ENCODE data around the gene ARRB1. TPM values are rescaled to one million over a fixed set of nuclear protein-coding genes. Genes with fewer than 3 reads are reported as not detected.

Gene ARRB1
- polyA plus RNA-seq, 1 of the 3 experiments (the other 2 are of a cell fraction) = 7.0 TPM

DNA sequence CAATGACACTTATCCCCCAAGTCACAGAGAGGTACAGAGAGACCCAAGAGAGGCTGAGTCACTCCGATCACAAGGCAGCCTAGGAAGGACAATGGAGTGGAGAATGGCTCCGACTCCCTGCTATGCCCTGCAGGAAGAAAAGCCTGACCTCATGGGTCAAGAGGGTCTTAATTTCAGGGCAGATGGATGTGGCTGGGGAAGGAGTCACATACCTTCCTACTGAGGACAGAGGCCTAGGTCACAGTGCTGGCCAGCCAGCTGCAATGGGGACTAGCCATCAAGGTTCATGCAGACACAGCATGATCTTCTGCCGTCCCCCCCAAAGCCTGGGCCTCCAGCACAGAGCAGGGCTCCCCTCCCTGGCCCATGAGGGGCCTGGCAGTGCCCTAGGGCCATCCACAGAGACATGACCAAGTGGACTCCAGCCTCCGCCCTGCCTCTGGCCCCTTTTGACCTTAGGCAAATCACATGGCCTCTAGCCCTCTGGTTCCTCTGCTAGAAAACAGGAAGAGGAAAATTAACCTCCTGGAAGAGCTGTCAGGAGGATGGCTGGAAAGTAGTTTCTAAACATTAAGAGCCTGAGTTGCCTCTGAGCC, 1.8 kb downstream of the ARRB1 start (continued):
- no peak for TF ChIP-seq GABPA (IDR thresholded peaks at IDR 0.05; ENCODE audit: low read depth)

GRCh38 chr11:75347781-75348566, 3.5 kb downstream of the ARRB1 start:
- H3K4me2 ChIP-seq = no peak overlapping the region; the same call in 1 of the 2 replicates
- H2AFZ ChIP-seq (ENCODE audit: low read depth) = no peak overlapping the region
- CTCF ChIA-PET = interaction anchor here (1.0 to 1.5 kb wide), 4 partner anchors 8 to 68 kb away, joined by 3 to 4 read pairs (median 3); no protein-coding TSS in a partner anchor

More at GRCh38 chr11:75347781-75348566, 3.5 kb downstream of the ARRB1 start:
- H3K9me3 ChIP-seq = no peaks in the 10 kb centered on the region
- peak; percentile 31 for DNase-seq
- H3K36me3 ChIP-seq (replicated peaks in 1 of 2; ENCODE audit: control insufficient read depth in 1 of 2, insufficient read depth in 2 of 2, low read length in 1 of 2) = no peaks in the 10 kb centered on the region
- no peaks in the 10 kb centered on the region for H3K9me2 ChIP-seq
- POLR2A ChIA-PET = no interaction called here
- no peak overlapping the region for H3K4me3 ChIP-seq (ENCODE audit: low read depth in 2 of 2, low read length in 1 of 2)
- no peak overlapping the region for H3K9ac ChIP-seq
- H3F3A ChIP-seq (replicated peaks; ENCODE audit: insufficient read depth) = peaks cover 17% of the 10 kb centered on the region
- H3K79me2 ChIP-seq (ENCODE audit: insufficient read depth) = no peaks in the 10 kb centered on the region
- peak overlapping the region; percentile 51 to 53 for H3K27ac ChIP-seq (ENCODE audit: low read depth in 2 of 2, low read length in 1 of 2)
- TF ChIP-seq REST (IDR thresholded peaks at IDR 0.05; ENCODE audit: low read depth, low read length) = no peak
- no peak for TF ChIP-seq TEAD4 (IDR thresholded peaks at IDR 0.05; ENCODE audit: borderline replicate concordance, insufficient read depth)
- peak; percentile 78 for TF ChIP-seq TCF12 (IDR thresholded peaks at IDR 0.05)
- TF ChIP-seq, protein P1, sequence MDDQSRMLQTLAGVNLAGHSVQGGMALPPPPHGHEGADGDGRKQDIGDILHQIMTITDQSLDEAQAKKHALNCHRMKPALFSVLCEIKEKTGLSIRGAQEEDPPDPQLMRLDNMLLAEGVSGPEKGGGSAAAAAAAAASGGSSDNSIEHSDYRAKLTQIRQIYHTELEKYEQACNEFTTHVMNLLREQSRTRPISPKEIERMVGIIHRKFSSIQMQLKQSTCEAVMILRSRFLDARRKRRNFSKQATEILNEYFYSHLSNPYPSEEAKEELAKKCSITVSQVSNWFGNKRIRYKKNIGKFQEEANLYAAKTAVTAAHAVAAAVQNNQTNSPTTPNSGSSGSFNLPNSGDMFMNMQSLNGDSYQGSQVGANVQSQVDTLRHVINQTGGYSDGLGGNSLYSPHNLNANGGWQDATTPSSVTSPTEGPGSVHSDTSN (IDR thresholded peaks at IDR 0.05) = no peak
- no peak for TF ChIP-seq SIN3A (IDR thresholded peaks at IDR 0.05; ENCODE audit: borderline replicate concordance, low read depth, low read length)
- no peak for TF ChIP-seq POLR2AphosphoS5 (IDR thresholded peaks at IDR 0.05; ENCODE audit: low read depth, low read length)
- no peak for TF ChIP-seq MEF2A (IDR thresholded peaks at IDR 0.05; ENCODE audit: borderline replicate concordance, low read depth)
- TF ChIP-seq, protein P2, sequence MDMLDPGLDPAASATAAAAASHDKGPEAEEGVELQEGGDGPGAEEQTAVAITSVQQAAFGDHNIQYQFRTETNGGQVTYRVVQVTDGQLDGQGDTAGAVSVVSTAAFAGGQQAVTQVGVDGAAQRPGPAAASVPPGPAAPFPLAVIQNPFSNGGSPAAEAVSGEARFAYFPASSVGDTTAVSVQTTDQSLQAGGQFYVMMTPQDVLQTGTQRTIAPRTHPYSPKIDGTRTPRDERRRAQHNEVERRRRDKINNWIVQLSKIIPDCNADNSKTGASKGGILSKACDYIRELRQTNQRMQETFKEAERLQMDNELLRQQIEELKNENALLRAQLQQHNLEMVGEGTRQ (IDR thresholded peaks at IDR 0.05; ENCODE audit: borderline replicate concordance, low read depth, low read length) = no peak
- TF ChIP-seq GABPA (IDR thresholded peaks at IDR 0.05; ENCODE audit: low read depth) = no peak
- TF ChIP-seq RCOR1 (IDR thresholded peaks at IDR 0.05; ENCODE audit: low read length) = no peak
- TF ChIP-seq RFX5 (IDR thresholded peaks at IDR 0.05; ENCODE audit: low read length) = no peak
- peak; percentile 38 for TF ChIP-seq MAX (IDR thresholded peaks at IDR 0.05; ENCODE audit: low read depth)
- TF ChIP-seq FOSL2 (IDR thresholded peaks at IDR 0.05; ENCODE audit: borderline replicate concordance, low read depth) = no peak
- TF ChIP-seq GATA2 (CRISPR knock-in tag; IDR thresholded peaks at IDR 0.05) = no peak
- H4K20me1 ChIP-seq (ENCODE audit: insufficient read depth) = no peaks in the 10 kb centered on the region
- peaks cover 30 to 66% of the 10 kb centered on the region in 2 experiments; a peak in 3 of 4 replicates for H3K4me1 ChIP-seq (ENCODE audit: control insufficient read depth in 1 of 2, insufficient read depth in 2 of 2, low read depth in 1 of 2, low read length in 1 of 2)
- H3K27me3 ChIP-seq (ENCODE audit: insufficient read depth) = no peaks in the 10 kb centered on the region
- WGBS (ENCODE audit: low lambda C conversion rate) = 49% methylated on average over 7 of the region's 8 CpGs

Data from SK-N-SH (cell line).